Peyer's patch (tissue), 4 donors: ENCODE results near the gene DGKH. TPM values are rescaled to one million over a fixed set of nuclear protein-coding genes. Genes with fewer than 3 reads are reported as not detected.
"Not testable (repeated sequence)": the region's sequence is repeated elsewhere in the genome, so short reads cannot be mapped to it uniquely, and the experiment has no call there.

ENCODE experiments used
- DNase-seq, 3 donors: peaks; one replicate each; pipeline ENCODE4 v3.0.0-alpha.2; 2017 to 2019
- H3K27ac ChIP-seq, 4 donors: fragments of 200-600 bp; sonication (generic); one replicate each; pipeline ENCODE4 v1.5.1; 2016 to 2019
- H3K27me3 ChIP-seq, 2 donors: fragments of 200-600 bp; sonication (generic); one replicate each; pipeline ENCODE4 v1.5.1; 2019
- H3K36me3 ChIP-seq, 3 donors: fragments of 200-600 bp; sonication (generic); one replicate each; pipeline ENCODE4 v1.5.1; 2016 to 2019
- H3K4me1 ChIP-seq, 4 donors: fragments of 200-600 bp; sonication (generic); one replicate each; pipeline ENCODE4 v1.5.1; 2016 to 2019
- H3K4me3 ChIP-seq, 4 donors: fragments of 200-600 bp; sonication (generic); 1 replicate in 3 of 4; 2 replicates in 1 of 4; pipeline ENCODE4 v1.5.1; 2016 to 2019; ENCODE audit warnings: mild to moderate bottlenecking in 1 of 4
- H3K9me3 ChIP-seq, 4 donors: fragments of 200-600 bp; sonication (generic); one replicate each; pipeline ENCODE4 v1.5.1; 2016 to 2019; ENCODE audit warnings: mild to moderate bottlenecking in 1 of 4
- POLR2A ChIP-seq, 2 donors: fragments of 450-650 bp; IDR thresholded peaks; one replicate each; pipeline ENCODE4 v1.5.1; 2017; ENCODE audit warnings: antibody characterized with exemption in 2 of 2, mild to moderate bottlenecking in 2 of 2, moderate library complexity in 2 of 2
- total RNA-seq, 4 donors: library from RNA; depleted of rRNA; stranded (reverse); fragments of >200 nt; gene quantifications; one replicate each; pipeline ENCODE4 v1.1.0, GENCODE V29; 2016
- TF ChIP-seq, protein P1 (sequence below), 6 experiments: fragments of 450-650 bp in 4 of 6; fragments of 200-600 bp in 2 of 6; sonication (generic) in 1 of 6; IDR thresholded peaks; one replicate each; pipeline ENCODE4 v1.5.1; 2017 to 2019; ENCODE audit warnings: antibody characterized with exemption in 6 of 6, mild to moderate bottlenecking in 3 of 6, moderate library complexity in 1 of 6

DGKH gene
- total RNA-seq, 4 donors from 2014 or later: 9.5 to 30.5 (median 18.8) TPM

GRCh38 chr13:42149136-42149535, 100.7 kb downstream of the DGKH start:
- no peaks in the 10 kb centered on the region for H3K27me3 ChIP-seq
- TF ChIP-seq, protein P1, sequence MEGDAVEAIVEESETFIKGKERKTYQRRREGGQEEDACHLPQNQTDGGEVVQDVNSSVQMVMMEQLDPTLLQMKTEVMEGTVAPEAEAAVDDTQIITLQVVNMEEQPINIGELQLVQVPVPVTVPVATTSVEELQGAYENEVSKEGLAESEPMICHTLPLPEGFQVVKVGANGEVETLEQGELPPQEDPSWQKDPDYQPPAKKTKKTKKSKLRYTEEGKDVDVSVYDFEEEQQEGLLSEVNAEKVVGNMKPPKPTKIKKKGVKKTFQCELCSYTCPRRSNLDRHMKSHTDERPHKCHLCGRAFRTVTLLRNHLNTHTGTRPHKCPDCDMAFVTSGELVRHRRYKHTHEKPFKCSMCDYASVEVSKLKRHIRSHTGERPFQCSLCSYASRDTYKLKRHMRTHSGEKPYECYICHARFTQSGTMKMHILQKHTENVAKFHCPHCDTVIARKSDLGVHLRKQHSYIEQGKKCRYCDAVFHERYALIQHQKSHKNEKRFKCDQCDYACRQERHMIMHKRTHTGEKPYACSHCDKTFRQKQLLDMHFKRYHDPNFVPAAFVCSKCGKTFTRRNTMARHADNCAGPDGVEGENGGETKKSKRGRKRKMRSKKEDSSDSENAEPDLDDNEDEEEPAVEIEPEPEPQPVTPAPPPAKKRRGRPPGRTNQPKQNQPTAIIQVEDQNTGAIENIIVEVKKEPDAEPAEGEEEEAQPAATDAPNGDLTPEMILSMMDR (IDR thresholded peaks at IDR 0.05): no peak
- TF ChIP-seq POLR2A (IDR thresholded peaks at IDR 0.05): no peak
- no peak for DNase-seq
- H3K4me1 ChIP-seq: no peaks in the 10 kb centered on the region
- H3K9me3 ChIP-seq: no peaks in the 10 kb centered on the region
- H3K27ac ChIP-seq: no peak overlapping the region
- no peak overlapping the region for H3K4me3 ChIP-seq
- H3K36me3 ChIP-seq: no peaks in the 10 kb centered on the region

DNA sequence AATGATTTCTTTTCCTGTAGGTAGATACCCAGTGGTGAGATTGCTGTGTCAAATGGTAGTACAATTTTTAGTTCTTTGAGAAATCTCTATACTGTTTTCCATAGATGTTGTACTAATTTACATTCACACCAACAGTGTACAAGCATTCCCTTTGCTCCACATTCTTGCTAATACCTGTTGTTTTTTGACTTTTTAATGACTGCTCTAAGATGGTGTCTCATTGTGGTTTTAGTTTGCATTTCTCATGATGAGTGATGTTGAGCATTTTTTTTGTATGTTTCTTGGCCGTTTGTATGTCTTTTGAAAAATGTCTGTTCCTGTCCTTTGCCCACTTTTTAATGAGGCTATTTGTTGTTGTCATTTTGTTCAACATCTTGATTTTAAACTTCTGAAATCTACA, 103.3 kb downstream of the DGKH start:
- Histone ChIP-seq H3K27me3 (no peaks in the 10 kb centered on the region), H3K27ac (no peak overlapping the region), H3K4me3 (no peak overlapping the region), H3K36me3 (peaks cover 0 to 14% (median 0%) of the 10 kb centered on the region in 3 donors), H3K4me1 (no peaks in the 10 kb centered on the region), H3K9me3 (no peaks in the 10 kb centered on the region)
- no peak for DNase-seq
- TF ChIP-seq POLR2A (IDR thresholded peaks at IDR 0.05): no peak
- TF ChIP-seq, protein P1 (IDR thresholded peaks at IDR 0.05): no peak

DNA sequence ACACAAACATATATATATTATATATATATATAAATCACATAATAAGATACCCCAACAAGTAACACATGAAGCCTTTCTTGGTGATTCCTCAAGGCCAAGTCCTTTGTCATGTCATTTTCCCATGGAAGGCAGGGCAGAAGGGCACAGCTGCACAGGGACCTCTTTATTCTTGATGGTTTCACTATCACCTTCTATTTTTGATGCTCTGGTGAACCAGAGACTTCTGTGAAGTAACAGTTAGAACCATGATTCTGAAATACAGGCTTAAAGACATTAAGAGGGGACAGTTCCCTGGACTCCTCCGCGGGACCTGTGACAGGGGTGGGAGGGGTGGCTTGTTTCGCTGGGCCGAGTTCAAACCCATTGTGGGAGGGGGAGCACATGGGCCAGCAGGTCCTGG, 104.0 kb downstream of the DGKH start:
- Histone ChIP-seq H3K4me1 (no peaks in the 10 kb centered on the region), H3K27me3 (no peaks in the 10 kb centered on the region), H3K27ac (no peak overlapping the region), H3K9me3 (no peaks in the 10 kb centered on the region), H3K36me3 (peaks cover 0 to 18% (median 0%) of the 10 kb centered on the region in 3 donors), H3K4me3 (no peak overlapping the region)
- DNase-seq: no peak
- TF ChIP-seq, protein P1 (IDR thresholded peaks at IDR 0.05): no peak
- TF ChIP-seq POLR2A (IDR thresholded peaks at IDR 0.05): no peak

- H3K36me3 ChIP-seq: peaks cover 0 to 23% (median 0%) of the 10 kb centered on the region in 3 donors
- H3K4me3 ChIP-seq: no peak overlapping the region
- no peaks in the 10 kb centered on the region for H3K9me3 ChIP-seq
- H3K27ac ChIP-seq: no peak overlapping the region
- no peak for DNase-seq
- TF ChIP-seq, protein P1 (IDR thresholded peaks at IDR 0.05): no peak
- TF ChIP-seq POLR2A (IDR thresholded peaks at IDR 0.05): no peak
- no peaks in the 10 kb centered on the region for H3K4me1 ChIP-seq
- no peaks in the 10 kb centered on the region for H3K27me3 ChIP-seq
Measured at GRCh38 chr13:42153199-42154113, 105.0 kb downstream of the DGKH start.

DNA sequence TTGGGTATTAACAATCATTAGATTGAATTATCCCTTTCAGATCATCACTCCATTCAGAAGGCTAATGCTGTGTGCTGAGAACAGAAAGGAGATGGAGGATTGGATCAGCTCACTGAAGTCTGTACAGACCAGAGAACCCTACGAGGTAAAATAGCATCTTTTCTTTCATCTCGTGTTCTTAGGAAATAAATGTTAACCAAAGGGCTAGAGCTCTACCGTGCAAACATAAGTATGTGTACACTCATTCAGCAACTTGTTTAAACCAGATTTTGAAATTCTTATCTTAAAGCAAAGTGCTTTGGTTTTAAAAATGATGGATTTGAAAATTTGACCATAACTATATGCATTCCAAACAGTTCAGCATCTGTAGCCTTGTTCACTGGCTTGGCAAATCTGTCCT, 106.8 kb downstream of the DGKH start:
- peaks cover 0 to 32% (median 0%) of the 10 kb centered on the region in 3 donors for H3K36me3 ChIP-seq
- no peaks in the 10 kb centered on the region for H3K9me3 ChIP-seq
- TF ChIP-seq POLR2A (IDR thresholded peaks at IDR 0.05): no peak
- TF ChIP-seq, protein P1 (IDR thresholded peaks at IDR 0.05): no peak
- no peak overlapping the region for H3K27ac ChIP-seq
- no peaks in the 10 kb centered on the region for H3K27me3 ChIP-seq
- no peak overlapping the region for H3K4me3 ChIP-seq
- no peaks in the 10 kb centered on the region for H3K4me1 ChIP-seq
- no peak for DNase-seq

- H3K4me1 ChIP-seq, H3K27me3 ChIP-seq, H3K4me3 ChIP-seq, H3K9me3 ChIP-seq, H3K27ac ChIP-seq, DNase-seq: not testable (repeated sequence)
- H3K36me3 ChIP-seq: peaks cover 0 to 18% (median 0%) of the 10 kb centered on the region in 3 donors
Measured at GRCh38 chr13:42163338-42163737, 114.9 kb downstream of the DGKH start.

DNA sequence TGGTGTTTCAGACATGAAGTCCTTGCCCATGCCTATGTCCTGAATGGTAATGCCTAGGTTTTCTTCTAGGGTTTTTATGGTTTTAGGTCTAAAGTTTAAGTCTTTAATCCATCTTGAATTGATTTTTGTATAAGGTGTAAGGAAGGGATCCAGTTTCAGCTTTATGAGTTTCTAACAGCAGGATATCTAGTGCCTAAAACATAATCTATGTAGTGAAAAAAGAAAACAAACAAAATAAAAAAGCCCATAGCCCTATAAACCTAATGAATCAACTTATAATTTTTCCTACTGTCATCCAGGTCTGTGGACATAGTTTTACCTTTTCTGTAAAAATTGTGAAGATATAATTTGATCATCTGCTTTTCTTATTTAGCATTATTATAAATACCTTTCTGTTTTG, 115.5 kb downstream of the DGKH start:
- H3K4me3 ChIP-seq, H3K27ac ChIP-seq, H3K9me3 ChIP-seq, H3K4me1 ChIP-seq, H3K27me3 ChIP-seq, DNase-seq: not testable (repeated sequence)
- H3K36me3 ChIP-seq: peaks cover 0 to 24% (median 0%) of the 10 kb centered on the region in 3 donors
